ENCODE data around the gene RASGRF1.

DNA sequence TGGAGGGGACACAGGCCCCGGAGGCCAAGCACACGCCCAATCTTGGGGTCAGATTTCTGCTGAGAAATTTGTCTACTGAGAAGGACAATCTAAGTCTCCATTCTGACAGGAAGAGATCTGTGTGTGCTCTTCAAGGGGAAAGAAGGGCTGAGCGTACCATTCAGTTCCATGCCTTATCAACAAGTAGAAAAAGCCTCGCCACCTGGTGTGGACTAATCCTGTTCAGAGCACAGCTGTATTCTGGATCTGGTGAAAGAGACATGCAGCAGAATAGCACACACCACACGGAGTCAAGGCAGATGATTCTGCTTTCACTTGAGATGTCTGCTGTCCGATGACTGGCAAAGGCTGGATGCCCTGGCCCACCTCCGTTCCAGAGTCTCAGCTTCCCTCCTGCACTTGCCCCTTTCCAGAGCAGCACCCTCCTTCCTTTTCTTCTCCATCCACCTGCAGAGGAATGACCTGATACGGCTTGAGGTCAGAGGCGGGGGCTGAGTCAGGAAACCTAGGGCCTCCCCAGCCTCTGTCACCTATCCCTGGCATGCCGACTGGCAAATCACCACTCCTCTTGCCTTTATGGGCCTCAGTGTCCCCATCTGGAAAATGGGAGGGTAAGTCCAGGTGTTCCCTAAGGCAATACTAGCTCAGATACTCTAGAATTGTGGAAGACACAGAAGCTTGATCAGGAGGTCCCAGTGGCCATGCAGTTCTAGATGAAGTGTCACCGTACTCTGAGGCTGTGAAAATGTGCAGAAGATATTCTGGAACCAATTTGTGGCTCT is 108.9 kb downstream of the RASGRF1 start:
- TF ChIP-seq POLR2A (IDR thresholded peaks at IDR 0.05) (no peak), POLR2AphosphoS5 (IDR thresholded peaks at IDR 0.05; ENCODE audit: insufficient read depth in 1 of 2, low read depth in 1 of 2) (no peak)
- TF ChIP-seq, protein P1, sequence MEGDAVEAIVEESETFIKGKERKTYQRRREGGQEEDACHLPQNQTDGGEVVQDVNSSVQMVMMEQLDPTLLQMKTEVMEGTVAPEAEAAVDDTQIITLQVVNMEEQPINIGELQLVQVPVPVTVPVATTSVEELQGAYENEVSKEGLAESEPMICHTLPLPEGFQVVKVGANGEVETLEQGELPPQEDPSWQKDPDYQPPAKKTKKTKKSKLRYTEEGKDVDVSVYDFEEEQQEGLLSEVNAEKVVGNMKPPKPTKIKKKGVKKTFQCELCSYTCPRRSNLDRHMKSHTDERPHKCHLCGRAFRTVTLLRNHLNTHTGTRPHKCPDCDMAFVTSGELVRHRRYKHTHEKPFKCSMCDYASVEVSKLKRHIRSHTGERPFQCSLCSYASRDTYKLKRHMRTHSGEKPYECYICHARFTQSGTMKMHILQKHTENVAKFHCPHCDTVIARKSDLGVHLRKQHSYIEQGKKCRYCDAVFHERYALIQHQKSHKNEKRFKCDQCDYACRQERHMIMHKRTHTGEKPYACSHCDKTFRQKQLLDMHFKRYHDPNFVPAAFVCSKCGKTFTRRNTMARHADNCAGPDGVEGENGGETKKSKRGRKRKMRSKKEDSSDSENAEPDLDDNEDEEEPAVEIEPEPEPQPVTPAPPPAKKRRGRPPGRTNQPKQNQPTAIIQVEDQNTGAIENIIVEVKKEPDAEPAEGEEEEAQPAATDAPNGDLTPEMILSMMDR (IDR thresholded peaks at IDR 0.05), result no peak
